Trophoblast cell (in vitro differentiated cells and primary cell): Measurements from ENCODE around the gene PACS2.

ENCODE experiments used
- DNase-seq, 2 donors: peaks; one replicate each; pipeline ENCODE4 v3.0.0-alpha.2; 2016
- H2AFZ ChIP-seq: 2 replicates; pipeline ENCODE4 v1.6.1; 2013; ENCODE audit warnings: low read length, moderate library complexity, mild to moderate bottlenecking; ENCODE audit not compliant: insufficient read depth, poor library complexity
- H2AK5ac ChIP-seq: 2 replicates; pipeline ENCODE4 v1.6.1; 2013; ENCODE audit warnings: mild to moderate bottlenecking, low read length
- H2BK120ac ChIP-seq: 2 replicates; pipeline ENCODE4 v1.6.1; 2013; ENCODE audit warnings: low read length, mild to moderate bottlenecking, moderate library complexity; ENCODE audit not compliant: insufficient read depth, poor library complexity
- H2BK12ac ChIP-seq: 2 replicates; pipeline ENCODE4 v1.6.1; 2013; ENCODE audit warnings: mild to moderate bottlenecking, low read length, moderate library complexity
- H2BK5ac ChIP-seq: 2 replicates; pipeline ENCODE4 v1.6.1; 2013; ENCODE audit warnings: low read length, low read depth, moderate library complexity, mild to moderate bottlenecking; ENCODE audit not compliant: poor library complexity
- H3K14ac ChIP-seq: 2 replicates; pipeline ENCODE4 v1.6.1; 2013; ENCODE audit warnings: mild to moderate bottlenecking, low read length
- H3K18ac ChIP-seq: 2 replicates; pipeline ENCODE4 v1.6.1; 2013; ENCODE audit warnings: mild to moderate bottlenecking, low read length
- H3K23ac ChIP-seq: 2 replicates; pipeline ENCODE4 v1.6.1; 2013; ENCODE audit warnings: low read length
- H3K27ac ChIP-seq: 2 replicates; pipeline ENCODE4 v1.5.1; 2013; ENCODE audit warnings: low read depth, mild to moderate bottlenecking, inconsistent platforms, low read length, moderate library complexity
- H3K27me3 ChIP-seq: 2 replicates; pipeline ENCODE4 v1.6.1; 2013; ENCODE audit warnings: inconsistent platforms, mild to moderate bottlenecking, low read length, moderate library complexity; ENCODE audit not compliant: insufficient read depth
- H3K36me3 ChIP-seq, 2 experiments: 1 replicate in 1 of 2; 2 replicates in 1 of 2; pipeline ENCODE4 v1.6.1; 2013; ENCODE audit warnings: low read length in 2 of 2, mild to moderate bottlenecking in 2 of 2, moderate library complexity in 1 of 2; ENCODE audit not compliant: insufficient read depth in 2 of 2, control insufficient read depth in 1 of 2
- H3K4ac ChIP-seq: 2 replicates; pipeline ENCODE4 v1.6.1; 2013; ENCODE audit warnings: low read depth, mild to moderate bottlenecking, low read length, moderate library complexity
- H3K4me1 ChIP-seq, 2 experiments: 1 replicate in 1 of 2; 2 replicates in 1 of 2; pipeline ENCODE4 v1.6.1; 2013; ENCODE audit warnings: low read length in 2 of 2, mild to moderate bottlenecking in 2 of 2, moderate library complexity in 1 of 2; ENCODE audit not compliant: insufficient read depth in 2 of 2, control insufficient read depth in 1 of 2
- H3K4me2 ChIP-seq: 2 replicates; pipeline ENCODE4 v1.6.1; 2013; ENCODE audit warnings: inconsistent platforms, mild to moderate bottlenecking, low read length, moderate library complexity
- H3K4me3 ChIP-seq: 2 replicates; pipeline ENCODE4 v1.5.1; 2013; ENCODE audit warnings: mild to moderate bottlenecking, low read depth, low read length, inconsistent platforms
- H3K79me1 ChIP-seq: one replicate; pipeline ENCODE4 v1.6.1; 2013; ENCODE audit warnings: low read length
- H3K79me2 ChIP-seq: 2 replicates; pipeline ENCODE4 v1.6.1; 2013; ENCODE audit warnings: low read length, mild to moderate bottlenecking; ENCODE audit not compliant: control insufficient read depth, insufficient read depth, poor library complexity
- H3K9ac ChIP-seq: 2 replicates; pipeline ENCODE4 v1.6.1; 2013; ENCODE audit warnings: mild to moderate bottlenecking, low read length
- H3K9me3 ChIP-seq: 2 replicates; pipeline ENCODE4 v1.6.1; 2013; ENCODE audit warnings: low read depth, mild to moderate bottlenecking, control low read depth, inconsistent platforms, low read length; ENCODE audit not compliant: insufficient read depth
- H4K12ac ChIP-seq: 2 replicates; pipeline ENCODE4 v1.6.1; 2013; ENCODE audit warnings: low read depth, mild to moderate bottlenecking, low read length, moderate library complexity
- H4K8ac ChIP-seq: 2 replicates; pipeline ENCODE4 v1.6.1; 2013; ENCODE audit warnings: low read depth, mild to moderate bottlenecking, low read length, moderate library complexity
- H4K91ac ChIP-seq: one replicate; pipeline ENCODE4 v1.6.1; 2013; ENCODE audit warnings: low read depth, mild to moderate bottlenecking, low read length, moderate library complexity
- WGBS: extraction: QIAGEN DNeasy Blood & Tissue Kit; methylation state at CpG from one replicate; pipeline ENCODE4 v1.1.7; 2013; ENCODE audit warnings: missing lambda C conversion rate; ENCODE audit not compliant: insufficient read length, insufficient coverage; ENCODE audit errors: extremely low coverage; 5-methylcytosine and 5-hydroxymethylcytosine counted together

The PACS2 gene

GRCh38 chr14:105281371-105282097 lies 33.0 kb upstream of the PACS2 start:
- Histone ChIP-seq H3K27ac (no peak overlapping the region), H4K12ac (no peak overlapping the region), H3K79me2 (no peaks in the 10 kb centered on the region), H3K23ac (no peak overlapping the region), H4K91ac (no peak overlapping the region), H3K36me3 (peaks cover 0 to 5% of the 10 kb centered on the region in 2 experiments), H3K18ac (no peak overlapping the region), H3K27me3 (no peaks in the 10 kb centered on the region), H3K4me3 (no peak overlapping the region), H3K9ac (no peak overlapping the region), H2BK120ac (no peak overlapping the region), H2BK5ac (no peak overlapping the region), H2AFZ (no peak overlapping the region), H3K4me2 (no peak overlapping the region), H2BK12ac (no peak overlapping the region), H3K4me1 (no peaks in the 10 kb centered on the region), H3K9me3 (no peaks in the 10 kb centered on the region), H3K14ac (no peak overlapping the region), H3K4ac (no peak overlapping the region), H3K79me1 (no peaks in the 10 kb centered on the region), H2AK5ac (no peak overlapping the region), H4K8ac (no peak overlapping the region)
- peak; percentile 82 to 93 for DNase-seq
- WGBS, result no CpG with 5 or more reads among the region's 23 CpGs

- Histone ChIP-seq H2AFZ (no peak overlapping the region), H2AK5ac (no peak overlapping the region), H3K9me3 (no peaks in the 10 kb centered on the region), H3K79me1 (no peaks in the 10 kb centered on the region), H4K12ac (no peak overlapping the region), H2BK120ac (no peak overlapping the region), H4K8ac (no peak overlapping the region), H3K9ac (no peak overlapping the region), H3K4me2 (no peak overlapping the region), H3K14ac (no peak overlapping the region), H3K18ac (no peak overlapping the region), H3K4me1 (no peaks in the 10 kb centered on the region), H3K4ac (no peak overlapping the region), H3K23ac (no peak overlapping the region), H2BK12ac (no peak overlapping the region), H3K36me3 (peaks cover 0 to 5% of the 10 kb centered on the region in 2 experiments), H2BK5ac (no peak overlapping the region), H3K27ac (no peak overlapping the region), H4K91ac (no peak overlapping the region), H3K4me3 (no peak overlapping the region), H3K79me2 (no peaks in the 10 kb centered on the region), H3K27me3 (no peaks in the 10 kb centered on the region)
- DNase-seq, result no peak
- no CpG with 5 or more reads among the region's 16 CpGs for WGBS
Measured at GRCh38 chr14:105282098-105282725, 32.3 kb upstream of the PACS2 start.

GRCh38 chr14:105283028-105283427 lies 31.5 kb upstream of the PACS2 start:
- no peaks in the 10 kb centered on the region for H3K9me3 ChIP-seq

GRCh38 chr14:105283899-105284298 lies 30.6 kb upstream of the PACS2 start:
- Histone ChIP-seq H3K27ac (no peak overlapping the region), H3K36me3 (peaks cover 0 to 5% of the 10 kb centered on the region in 2 experiments), H4K12ac (no peak overlapping the region), H2BK5ac (no peak overlapping the region), H3K27me3 (no peaks in the 10 kb centered on the region), H3K4me2 (no peak overlapping the region), H2BK120ac (no peak overlapping the region), H4K8ac (no peak overlapping the region), H4K91ac (no peak overlapping the region), H3K14ac (no peak overlapping the region), H3K4me1 (no peaks in the 10 kb centered on the region), H3K9me3 (no peaks in the 10 kb centered on the region), H2AK5ac (no peak overlapping the region), H3K23ac (no peak overlapping the region), H3K9ac (no peak overlapping the region), H3K4me3 (no peak overlapping the region), H3K18ac (no peak overlapping the region), H3K79me2 (no peaks in the 10 kb centered on the region), H2AFZ (no peak overlapping the region), H2BK12ac (no peak overlapping the region), H3K4ac (no peak overlapping the region), H3K79me1 (no peaks in the 10 kb centered on the region)
- no CpG with 5 or more reads among the region's 15 CpGs for WGBS
- DNase-seq, result no peak

More at GRCh38 chr14:105283028-105283427, 31.5 kb upstream of the PACS2 start:
- Histone ChIP-seq H4K8ac (no peak overlapping the region), H3K4me2 (no peak overlapping the region), H3K79me2 (no peaks in the 10 kb centered on the region), H3K14ac (no peak overlapping the region), H3K79me1 (no peaks in the 10 kb centered on the region), H2AK5ac (no peak overlapping the region), H3K4me1 (no peaks in the 10 kb centered on the region), H3K27ac (no peak overlapping the region), H4K12ac (no peak overlapping the region), H2BK120ac (no peak overlapping the region), H3K4me3 (no peak overlapping the region), H4K91ac (no peak overlapping the region), H3K9ac (no peak overlapping the region), H2BK5ac (no peak overlapping the region), H3K18ac (no peak overlapping the region), H2BK12ac (no peak overlapping the region), H2AFZ (no peak overlapping the region), H3K4ac (no peak overlapping the region), H3K36me3 (peaks cover 0 to 5% of the 10 kb centered on the region in 2 experiments), H3K27me3 (no peaks in the 10 kb centered on the region), H3K23ac (no peak overlapping the region)
- no peak for DNase-seq
- WGBS, result no CpG with 5 or more reads among the region's 10 CpGs
